Activated T-helper 9 cell treated with anti-CD3 and anti-CD28 coated beads, Interleukin-2, amount 50 U/mL, for 16 hours (primary cell): ENCODE data around the gene CUX1.
"Not testable (repeated sequence)": the region's sequence is repeated elsewhere in the genome, so short reads cannot be mapped to it uniquely, and the experiment has no call there.

Source experiments
- DNase-seq: peaks from one replicate; pipeline ENCODE4 v3.0.0-alpha.2; 2020; ENCODE audit warnings: low read depth

The CUX1 gene

GRCh38 chr7:101854084-101854865 lies 36.8 kb downstream of the CUX1 start:
- DNase-seq, result no peak

- peak; percentile 66 for DNase-seq
These were observed 39.3 kb downstream of the CUX1 start for GRCh38 chr7:101856473-101857357.

- no peak for DNase-seq
These were observed 40.0 kb downstream of the CUX1 start for GRCh38 chr7:101857358-101857811.

GRCh38 chr7:101858437-101859385 lies 41.3 kb downstream of the CUX1 start:
- DNase-seq, result no peak

- no peak for DNase-seq
These were observed 42.1 kb downstream of the CUX1 start for GRCh38 chr7:101859411-101860106.

- DNase-seq, result no peak
These were observed 43.1 kb downstream of the CUX1 start for GRCh38 chr7:101860316-101861217.

- DNase-seq, result no peak
These were observed 43.9 kb downstream of the CUX1 start for GRCh38 chr7:101861218-101861775.

- DNase-seq, result no peak
These were observed 45.1 kb downstream of the CUX1 start for GRCh38 chr7:101862280-101863220.

- no peak for DNase-seq
These were observed 46.2 kb downstream of the CUX1 start for GRCh38 chr7:101863598-101863997.

- DNase-seq, result no peak
These were observed 46.6 kb downstream of the CUX1 start for GRCh38 chr7:101864039-101864438.

- DNase-seq, result no peak
These were observed 47.6 kb downstream of the CUX1 start for GRCh38 chr7:101865031-101865430.

GRCh38 chr7:101865455-101865854 lies 48.0 kb downstream of the CUX1 start:
- no peak for DNase-seq

- DNase-seq, result no peak
These were observed 48.9 kb downstream of the CUX1 start for GRCh38 chr7:101866328-101866727.

- DNase-seq, result no peak
These were observed 49.8 kb downstream of the CUX1 start for GRCh38 chr7:101867265-101867664.

GRCh38 chr7:101867681-101868080 lies 50.3 kb downstream of the CUX1 start:
- not testable (repeated sequence) for DNase-seq

GRCh38 chr7:101868191-101868950 lies 50.9 kb downstream of the CUX1 start:
- no peak for DNase-seq

GRCh38 chr7:101869026-101869900 lies 51.8 kb downstream of the CUX1 start:
- no peak for DNase-seq
